Body of pancreas (tissue), 4 donors: Measurements from ENCODE around the gene MAP3K7.

Source experiments
- CTCF ChIP-seq, 7 experiments: fragments of 450-650 bp in 4 of 7; fragments of 200-600 bp in 3 of 7; sonication (generic) in 3 of 7; IDR thresholded peaks; one replicate each; pipeline ENCODE4 v1.5.1; 2016 to 2019; ENCODE audit warnings: antibody characterized with exemption in 7 of 7
- POLR2A ChIP-seq, 3 donors: fragments of 450-650 bp; IDR thresholded peaks; one replicate each; pipeline ENCODE4 v1.6.1; 2016; ENCODE audit warnings: antibody characterized with exemption in 3 of 3, mild to moderate bottlenecking in 2 of 3

GRCh38 chr6:90572856-90573255 is 14.0 kb downstream of the MAP3K7 start:
- TF ChIP-seq POLR2A (IDR thresholded peaks at IDR 0.05) (no peak), CTCF (IDR thresholded peaks at IDR 0.05) (no peak)
